ENCODE results near the gene AMN.

DNA sequence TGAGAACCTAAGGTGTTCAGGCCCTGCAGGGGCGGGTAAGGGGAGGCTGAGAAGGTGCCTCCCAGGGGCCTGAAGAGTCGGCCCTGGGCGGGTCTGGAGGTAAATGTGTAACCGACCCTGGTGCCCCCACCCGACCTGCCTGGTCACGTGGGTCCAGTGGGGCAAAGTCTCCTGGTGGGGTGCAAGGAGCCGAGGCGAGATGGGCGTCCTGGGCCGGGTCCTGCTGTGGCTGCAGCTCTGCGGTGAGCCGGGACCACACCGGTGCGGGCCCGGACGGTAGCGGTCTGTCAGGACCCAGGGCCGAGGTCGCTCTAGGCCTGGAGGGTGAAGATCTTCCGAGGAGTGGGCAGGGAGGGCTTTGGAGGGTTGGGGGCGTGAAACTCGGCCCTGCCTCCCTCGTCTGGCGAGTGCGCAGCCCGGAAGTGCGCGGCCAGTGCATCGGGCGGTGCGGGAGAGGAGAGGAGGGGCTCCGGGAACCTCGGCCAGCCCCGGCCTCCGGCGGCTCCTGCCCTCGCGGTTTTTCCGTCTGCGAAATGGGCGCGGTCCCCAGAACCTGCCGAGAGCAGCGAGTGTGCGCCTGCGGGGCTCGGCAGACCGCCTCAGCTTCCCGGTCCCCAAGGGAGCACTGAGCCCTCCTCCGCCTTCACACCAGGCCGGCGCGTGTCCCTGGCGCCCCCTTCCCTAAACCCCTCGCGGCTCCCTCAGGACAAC is at the start of gene AMN:
- TF ChIP-seq, protein P1, sequence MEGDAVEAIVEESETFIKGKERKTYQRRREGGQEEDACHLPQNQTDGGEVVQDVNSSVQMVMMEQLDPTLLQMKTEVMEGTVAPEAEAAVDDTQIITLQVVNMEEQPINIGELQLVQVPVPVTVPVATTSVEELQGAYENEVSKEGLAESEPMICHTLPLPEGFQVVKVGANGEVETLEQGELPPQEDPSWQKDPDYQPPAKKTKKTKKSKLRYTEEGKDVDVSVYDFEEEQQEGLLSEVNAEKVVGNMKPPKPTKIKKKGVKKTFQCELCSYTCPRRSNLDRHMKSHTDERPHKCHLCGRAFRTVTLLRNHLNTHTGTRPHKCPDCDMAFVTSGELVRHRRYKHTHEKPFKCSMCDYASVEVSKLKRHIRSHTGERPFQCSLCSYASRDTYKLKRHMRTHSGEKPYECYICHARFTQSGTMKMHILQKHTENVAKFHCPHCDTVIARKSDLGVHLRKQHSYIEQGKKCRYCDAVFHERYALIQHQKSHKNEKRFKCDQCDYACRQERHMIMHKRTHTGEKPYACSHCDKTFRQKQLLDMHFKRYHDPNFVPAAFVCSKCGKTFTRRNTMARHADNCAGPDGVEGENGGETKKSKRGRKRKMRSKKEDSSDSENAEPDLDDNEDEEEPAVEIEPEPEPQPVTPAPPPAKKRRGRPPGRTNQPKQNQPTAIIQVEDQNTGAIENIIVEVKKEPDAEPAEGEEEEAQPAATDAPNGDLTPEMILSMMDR (IDR thresholded peaks at IDR 0.05): no peak
- no peak for TF ChIP-seq POLR2A (IDR thresholded peaks at IDR 0.05; ENCODE audit: low read depth)
